ENCODE data around the gene POLR2B. TPM values are rescaled to one million over a fixed set of nuclear protein-coding genes. Genes with fewer than 3 reads are reported as not detected.

POLR2B gene
- total RNA-seq, 1 donor from 2014 or later, result 67.8 TPM

- TF ChIP-seq CTCF (IDR thresholded peaks at IDR 0.05), result no peak
- no peak for DNase-seq
- ATAC-seq, result no peak
These were observed 37.7 kb upstream of the POLR2B start for GRCh38 chr4:56940971-56941370.

GRCh38 chr4:56941403-56941802 lies 37.3 kb upstream of the POLR2B start:
- Histone ChIP-seq H3K27me3 (ENCODE audit: low read depth) (no peaks in the 10 kb centered on the region), H3K27ac (no peak overlapping the region), H3K4me1 (no peaks in the 10 kb centered on the region), H3K4me3 (no peak overlapping the region), H3K9me3 (no peaks in the 10 kb centered on the region), H3K36me3 (peaks cover 20% of the 10 kb centered on the region)
- no peak for ATAC-seq
- TF ChIP-seq CTCF (IDR thresholded peaks at IDR 0.05), result no peak
- intact Hi-C loops (cut with DNase I), result no loop called here
- no peak for DNase-seq

More at GRCh38 chr4:56940971-56941370, 37.7 kb upstream of the POLR2B start:
- Histone ChIP-seq H3K4me3 (no peak overlapping the region), H3K9me3 (no peaks in the 10 kb centered on the region), H3K4me1 (no peaks in the 10 kb centered on the region), H3K36me3 (peaks cover 21% of the 10 kb centered on the region), H3K27me3 (ENCODE audit: low read depth) (no peaks in the 10 kb centered on the region), H3K27ac (no peak overlapping the region)
- intact Hi-C loops (cut with DNase I), result no loop called here

GRCh38 chr4:56953680-56954520 lies 24.8 kb upstream of the POLR2B start:
- ATAC-seq, result no peak
- H3K27ac ChIP-seq, result no peak overlapping the region
- intact Hi-C loops (cut with DNase I), result no loop called here
- H3K4me1 ChIP-seq, result peaks cover 6% of the 10 kb centered on the region
- no peaks in the 10 kb centered on the region for H3K36me3 ChIP-seq
- no peak overlapping the region for H3K4me3 ChIP-seq
- DNase-seq, result no peak
- TF ChIP-seq CTCF (IDR thresholded peaks at IDR 0.05), result no peak
- no peaks in the 10 kb centered on the region for H3K9me3 ChIP-seq
- no peaks in the 10 kb centered on the region for H3K27me3 ChIP-seq (ENCODE audit: low read depth)

- H3K4me3 ChIP-seq, result no peak overlapping the region
- H3K36me3 ChIP-seq, result peaks cover 19% of the 10 kb centered on the region
- intact Hi-C loops (cut with DNase I), result no loop called here
- peaks cover 6% of the 10 kb centered on the region for H3K4me1 ChIP-seq
- ATAC-seq (peak; percentile 88 to 93), DNase-seq (peak; percentile 69)
- no peaks in the 10 kb centered on the region for H3K27me3 ChIP-seq (ENCODE audit: low read depth)
- H3K9me3 ChIP-seq, result no peaks in the 10 kb centered on the region
- no peak for TF ChIP-seq CTCF (IDR thresholded peaks at IDR 0.05)
- H3K27ac ChIP-seq, result no peak overlapping the region
These were observed 20.6 kb upstream of the POLR2B start for GRCh38 chr4:56958111-56958517.

GRCh38 chr4:56959100-56959499 lies 19.6 kb upstream of the POLR2B start:
- ATAC-seq, result no peak
- TF ChIP-seq CTCF (IDR thresholded peaks at IDR 0.05), result no peak
- intact Hi-C loops (cut with DNase I), result no loop called here
- Histone ChIP-seq H3K27ac (no peak overlapping the region), H3K4me3 (no peak overlapping the region), H3K36me3 (peaks cover 29% of the 10 kb centered on the region), H3K27me3 (ENCODE audit: low read depth) (no peaks in the 10 kb centered on the region), H3K4me1 (peaks cover 6% of the 10 kb centered on the region), H3K9me3 (no peaks in the 10 kb centered on the region)
- DNase-seq, result no peak

Data from lower lobe of right lung (tissue), 2 donors.